T-helper 1 cell treated with Interleukin-12 subunit alpha and Interleukin-12 subunit beta and Interleukin-4 antibody, amounts not matched to agents 30 μg/mL and 1 μg/mL, for 36 hours (primary cell): ENCODE results near the gene CFAP299.

Source experiments
- H3K27ac Mint-ChIP-seq: one replicate; pipeline ENCODE4 v1.8.0; 2021; ENCODE audit warnings: mild to moderate bottlenecking, mixed read lengths
- H3K27me3 Mint-ChIP-seq: one replicate; pipeline ENCODE4 v1.8.0; 2021; ENCODE audit warnings: low read depth, mixed read lengths
- H3K36me3 Mint-ChIP-seq: one replicate; pipeline ENCODE4 v1.8.0; 2021; ENCODE audit warnings: low read depth, mixed read lengths
- H3K4me1 Mint-ChIP-seq: one replicate; pipeline ENCODE4 v1.8.0; 2021; ENCODE audit warnings: low read depth, mixed read lengths
- H3K4me3 Mint-ChIP-seq: one replicate; pipeline ENCODE4 v1.8.0; 2021; ENCODE audit warnings: mild to moderate bottlenecking, moderate library complexity, mixed read lengths
- H3K9me3 Mint-ChIP-seq: one replicate; pipeline ENCODE4 v1.8.0; 2021; ENCODE audit warnings: mixed read lengths

Gene CFAP299

GRCh38 chr4:80921441-80921840 lies 585.9 kb downstream of the CFAP299 start:
- Mint-ChIP-seq H3K9me3 (no peaks in the 10 kb centered on the region), H3K4me1 (no peaks in the 10 kb centered on the region), H3K4me3 (no peak overlapping the region), H3K36me3 (no peaks in the 10 kb centered on the region), H3K27ac (no peak overlapping the region), H3K27me3 (no peaks in the 10 kb centered on the region)

GRCh38 chr4:80922941-80923340 lies 587.4 kb downstream of the CFAP299 start:
- no peaks in the 10 kb centered on the region for H3K4me1 Mint-ChIP-seq
- no peak overlapping the region for H3K27ac Mint-ChIP-seq
- no peaks in the 10 kb centered on the region for H3K36me3 Mint-ChIP-seq
- H3K9me3 Mint-ChIP-seq = no peaks in the 10 kb centered on the region
- H3K4me3 Mint-ChIP-seq = no peak overlapping the region
- H3K27me3 Mint-ChIP-seq = no peaks in the 10 kb centered on the region

GRCh38 chr4:80925293-80925692 lies 589.8 kb downstream of the CFAP299 start:
- no peaks in the 10 kb centered on the region for H3K4me1 Mint-ChIP-seq
- H3K36me3 Mint-ChIP-seq = no peaks in the 10 kb centered on the region
- no peaks in the 10 kb centered on the region for H3K27me3 Mint-ChIP-seq
- no peak overlapping the region for H3K27ac Mint-ChIP-seq
- no peak overlapping the region for H3K4me3 Mint-ChIP-seq
- no peaks in the 10 kb centered on the region for H3K9me3 Mint-ChIP-seq

- no peaks in the 10 kb centered on the region for H3K36me3 Mint-ChIP-seq
- no peak overlapping the region for H3K4me3 Mint-ChIP-seq
- no peaks in the 10 kb centered on the region for H3K4me1 Mint-ChIP-seq
- no peak overlapping the region for H3K27ac Mint-ChIP-seq
- no peaks in the 10 kb centered on the region for H3K9me3 Mint-ChIP-seq
- no peaks in the 10 kb centered on the region for H3K27me3 Mint-ChIP-seq
These were observed 590.9 kb downstream of the CFAP299 start for GRCh38 chr4:80926446-80926845.

GRCh38 chr4:80926891-80927290 lies 591.4 kb downstream of the CFAP299 start:
- Mint-ChIP-seq H3K27me3 (no peaks in the 10 kb centered on the region), H3K36me3 (no peaks in the 10 kb centered on the region), H3K4me3 (no peak overlapping the region), H3K9me3 (no peaks in the 10 kb centered on the region), H3K4me1 (no peaks in the 10 kb centered on the region), H3K27ac (no peak overlapping the region)

GRCh38 chr4:80927420-80927819 lies 591.9 kb downstream of the CFAP299 start:
- Mint-ChIP-seq H3K27ac (no peak overlapping the region), H3K27me3 (no peaks in the 10 kb centered on the region)

GRCh38 chr4:80931631-80932081 lies 596.1 kb downstream of the CFAP299 start:
- no peak overlapping the region for H3K4me3 Mint-ChIP-seq
- H3K27me3 Mint-ChIP-seq = no peaks in the 10 kb centered on the region
- H3K27ac Mint-ChIP-seq = no peak overlapping the region
- no peaks in the 10 kb centered on the region for H3K36me3 Mint-ChIP-seq
- no peaks in the 10 kb centered on the region for H3K9me3 Mint-ChIP-seq
- H3K4me1 Mint-ChIP-seq = no peaks in the 10 kb centered on the region

More at GRCh38 chr4:80927420-80927819, 591.9 kb downstream of the CFAP299 start:
- Mint-ChIP-seq H3K36me3 (no peaks in the 10 kb centered on the region), H3K4me3 (no peak overlapping the region), H3K9me3 (no peaks in the 10 kb centered on the region), H3K4me1 (no peaks in the 10 kb centered on the region)

GRCh38 chr4:80948141-80948540 lies 612.6 kb downstream of the CFAP299 start:
- Mint-ChIP-seq H3K9me3 (no peaks in the 10 kb centered on the region), H3K4me3 (no peak overlapping the region), H3K36me3 (no peaks in the 10 kb centered on the region), H3K27me3 (no peaks in the 10 kb centered on the region), H3K27ac (no peak overlapping the region), H3K4me1 (no peaks in the 10 kb centered on the region)

- H3K36me3 Mint-ChIP-seq = no peaks in the 10 kb centered on the region
- H3K27ac Mint-ChIP-seq = no peak overlapping the region
- no peaks in the 10 kb centered on the region for H3K9me3 Mint-ChIP-seq
- H3K27me3 Mint-ChIP-seq = no peaks in the 10 kb centered on the region
- no peaks in the 10 kb centered on the region for H3K4me1 Mint-ChIP-seq
- no peak overlapping the region for H3K4me3 Mint-ChIP-seq
These were observed 613.5 kb downstream of the CFAP299 start for GRCh38 chr4:80948995-80949394.

GRCh38 chr4:80956421-80956820 lies 620.9 kb downstream of the CFAP299 start:
- Mint-ChIP-seq H3K4me3 (no peak overlapping the region), H3K27me3 (no peaks in the 10 kb centered on the region), H3K27ac (no peak overlapping the region), H3K36me3 (no peaks in the 10 kb centered on the region), H3K4me1 (no peaks in the 10 kb centered on the region), H3K9me3 (no peaks in the 10 kb centered on the region)

GRCh38 chr4:80963051-80963450 lies 627.5 kb downstream of the CFAP299 start:
- H3K27me3 Mint-ChIP-seq = no peaks in the 10 kb centered on the region
- no peaks in the 10 kb centered on the region for H3K36me3 Mint-ChIP-seq
- H3K9me3 Mint-ChIP-seq = no peaks in the 10 kb centered on the region
- H3K4me3 Mint-ChIP-seq = no peak overlapping the region
- no peak overlapping the region for H3K27ac Mint-ChIP-seq
- no peaks in the 10 kb centered on the region for H3K4me1 Mint-ChIP-seq

- Mint-ChIP-seq H3K27ac (no peak overlapping the region), H3K36me3 (no peaks in the 10 kb centered on the region), H3K27me3 (no peaks in the 10 kb centered on the region), H3K4me3 (no peak overlapping the region), H3K9me3 (no peaks in the 10 kb centered on the region), H3K4me1 (no peaks in the 10 kb centered on the region)
These were observed 631.8 kb downstream of the CFAP299 start for GRCh38 chr4:80967346-80967745.

GRCh38 chr4:80980239-80980638 lies 644.7 kb downstream of the CFAP299 start:
- no peak overlapping the region for H3K27ac Mint-ChIP-seq
- H3K4me1 Mint-ChIP-seq = no peaks in the 10 kb centered on the region
- H3K4me3 Mint-ChIP-seq = no peak overlapping the region
- H3K36me3 Mint-ChIP-seq = no peaks in the 10 kb centered on the region
- H3K9me3 Mint-ChIP-seq = no peaks in the 10 kb centered on the region
- H3K27me3 Mint-ChIP-seq = peaks cover 4% of the 10 kb centered on the region

- peaks cover 4% of the 10 kb centered on the region for H3K27me3 Mint-ChIP-seq
- no peaks in the 10 kb centered on the region for H3K4me1 Mint-ChIP-seq
- H3K36me3 Mint-ChIP-seq = no peaks in the 10 kb centered on the region
- no peak overlapping the region for H3K27ac Mint-ChIP-seq
- no peak overlapping the region for H3K4me3 Mint-ChIP-seq
- H3K9me3 Mint-ChIP-seq = no peaks in the 10 kb centered on the region
These were observed 650.5 kb downstream of the CFAP299 start for GRCh38 chr4:80986011-80986410.

GRCh38 chr4:80989921-80990544 lies 654.5 kb downstream of the CFAP299 start:
- Mint-ChIP-seq H3K27me3 (peaks cover 4% of the 10 kb centered on the region), H3K27ac (no peak overlapping the region), H3K36me3 (no peaks in the 10 kb centered on the region), H3K4me1 (no peaks in the 10 kb centered on the region), H3K4me3 (no peak overlapping the region), H3K9me3 (no peaks in the 10 kb centered on the region)

- Mint-ChIP-seq H3K9me3 (no peaks in the 10 kb centered on the region), H3K4me1 (no peaks in the 10 kb centered on the region), H3K27me3 (peaks cover 4% of the 10 kb centered on the region), H3K27ac (no peak overlapping the region), H3K36me3 (no peaks in the 10 kb centered on the region), H3K4me3 (no peak overlapping the region)
These were observed 655.3 kb downstream of the CFAP299 start for GRCh38 chr4:80990851-80991250.
